GM23338 (cell line): Measurements from ENCODE around the gene NTNG2. TPM values are rescaled to one million over a fixed set of nuclear protein-coding genes. Genes with fewer than 3 reads are reported as not detected.

ENCODE experiments used
- ATAC-seq: fragments of 200-7000 bp; cut with Tn5 transposase; 3 replicates; pipeline ENCODE4 v1.9.1; 2020
- DNase-seq: peaks from one replicate; pipeline ENCODE4 v3.0.0-alpha.2; 2015; ENCODE audit warnings: low spot score
- H2AFZ ChIP-seq: fragments of 200-600 bp; sonication (generic); 2 replicates; pipeline ENCODE4 v1.8.0; 2016; ENCODE audit warnings: antibody characterized with exemption, mild to moderate bottlenecking, moderate library complexity
- H3F3A ChIP-seq: fragments of 200-600 bp; sonication (generic); replicated peaks from 2 replicates; pipeline ENCODE4 v1.8.0; 2017; ENCODE audit warnings: antibody characterized with exemption, mixed run types, low read depth
- H3K27ac ChIP-seq: fragments of 200-600 bp; sonication (generic); 2 replicates; pipeline ENCODE4 v1.6.1; 2016; ENCODE audit warnings: low read depth
- H3K27me3 ChIP-seq: fragments of 200-600 bp; sonication (generic); 2 replicates; pipeline ENCODE4 v1.8.0; 2016; ENCODE audit warnings: mild to moderate bottlenecking, mixed run types, moderate library complexity; ENCODE audit not compliant: insufficient read depth
- H3K36me3 ChIP-seq: fragments of 200-600 bp; sonication (generic); 2 replicates; pipeline ENCODE4 v1.8.0; 2016; ENCODE audit warnings: mild to moderate bottlenecking; ENCODE audit not compliant: insufficient read depth
- H3K4me1 ChIP-seq: fragments of 200-600 bp; sonication (generic); 2 replicates; pipeline ENCODE4 v1.8.0; 2016; ENCODE audit warnings: mild to moderate bottlenecking, moderate library complexity; ENCODE audit not compliant: insufficient read depth
- H3K4me2 ChIP-seq: fragments of 200-600 bp; sonication (generic); 2 replicates; pipeline ENCODE4 v1.7.1; 2017; ENCODE audit warnings: mixed run types
- H3K4me3 ChIP-seq: fragments of 200-600 bp; sonication (generic); 2 replicates; pipeline ENCODE4 v1.6.1; 2016; ENCODE audit warnings: mixed run types
- H3K79me2 ChIP-seq: fragments of 200-600 bp; sonication (generic); replicated peaks from 2 replicates; pipeline ENCODE4 v1.8.0; 2017; ENCODE audit warnings: mild to moderate bottlenecking; ENCODE audit not compliant: insufficient read depth
- H3K9me2 ChIP-seq: fragments of 200-600 bp; sonication (generic); 2 replicates; pipeline ENCODE4 v1.8.0; 2017; ENCODE audit not compliant: insufficient read depth
- H4K20me1 ChIP-seq: fragments of 200-600 bp; sonication (generic); replicated peaks from 2 replicates; pipeline ENCODE4 v1.8.0; 2017; ENCODE audit warnings: mild to moderate bottlenecking; ENCODE audit not compliant: insufficient read depth
- H3K27ac Mint-ChIP-seq: 2 replicates; pipeline ENCODE4 v1.8.0; 2020; ENCODE audit warnings: inconsistent platforms, mild to moderate bottlenecking, moderate library complexity, mixed read lengths
- H3K27me3 Mint-ChIP-seq: 3 replicates; pipeline ENCODE4 v1.8.0; 2022; ENCODE audit warnings: low read depth, mild to moderate bottlenecking, moderate library complexity, mixed read lengths, inconsistent platforms; ENCODE audit not compliant: insufficient read depth, poor library complexity
- H3K36me3 Mint-ChIP-seq: 3 replicates; pipeline ENCODE4 v1.8.0; 2021; ENCODE audit warnings: low read depth, mild to moderate bottlenecking, inconsistent platforms, moderate library complexity, mixed read lengths
- H3K4me1 Mint-ChIP-seq: 3 replicates; pipeline ENCODE4 v1.8.0; 2020; ENCODE audit warnings: mild to moderate bottlenecking, inconsistent platforms, mixed read lengths
- H3K4me3 Mint-ChIP-seq: 3 replicates; pipeline ENCODE4 v1.8.0; 2021; ENCODE audit warnings: moderate library complexity, mild to moderate bottlenecking, inconsistent platforms, mixed read lengths
- H3K9me3 Mint-ChIP-seq: 3 replicates; pipeline ENCODE4 v1.8.0; 2020; ENCODE audit warnings: moderate library complexity, mild to moderate bottlenecking, inconsistent platforms, mixed read lengths
- CREB1 ChIP-seq: fragments of 250-450 bp; sonication (Bioruptor Pico); IDR thresholded peaks from 2 replicates; pipeline ENCODE4 v1.5.0; 2020; ENCODE audit warnings: low read depth, mild to moderate bottlenecking, moderate library complexity
- EZH2 ChIP-seq: fragments of 200-600 bp; sonication (generic); IDR thresholded peaks from one replicate; pipeline ENCODE4 v1.8.0; 2017; ENCODE audit warnings: antibody characterized with exemption, mild to moderate bottlenecking, low read depth; ENCODE audit not compliant: unreplicated experiment
- EZH2phosphoT487 ChIP-seq: fragments of 200-600 bp; sonication (generic); IDR thresholded peaks from one replicate; pipeline ENCODE4 v1.8.1; 2018; ENCODE audit warnings: antibody characterized with exemption; ENCODE audit not compliant: unreplicated experiment
- NANOG ChIP-seq: IDR thresholded peaks from 2 replicates; pipeline ENCODE4 v1.6.1; 2016; ENCODE audit warnings: antibody characterized with exemption, borderline replicate concordance
- STAT1 ChIP-seq: IDR thresholded peaks from one replicate; pipeline ENCODE4 v1.6.1; 2016; ENCODE audit warnings: antibody characterized with exemption; ENCODE audit not compliant: unreplicated experiment
- ZNF114 ChIP-seq: fragments of 250-450 bp; sonication (Bioruptor Pico); IDR thresholded peaks from 2 replicates; pipeline ENCODE4 v1.5.0; 2020; ENCODE audit warnings: mild to moderate bottlenecking, moderate library complexity
- polyA plus RNA-seq: library from polyadenylated mRNA; unstranded; fragments of >200 nt; fragmentation: Nextera tagmentation; extraction: Ambion mirVana; gene quantifications from 2 replicates; pipeline ENCODE4 v1.2.1, GENCODE V29; 2016
- total RNA-seq: library from RNA; depleted of rRNA; stranded (reverse); fragments of >200 nt; shearing (Covaris generic); gene quantifications from 2 replicates; pipeline ENCODE4 v1.2.3, GENCODE V29; 2014
- TF ChIP-seq, protein P1 (sequence below), 2 experiments: fragments of 200-600 bp in 1 of 2; sonication (generic) in 1 of 2; conservative IDR thresholded peaks; 2 replicates each; pipeline versions ENCODE4 v1.5.1 to v1.6.1; 2016 to 2017; ENCODE audit warnings: antibody characterized with exemption in 2 of 2, low read depth in 2 of 2, mild to moderate bottlenecking in 2 of 2, moderate library complexity in 1 of 2
- TF ChIP-seq, protein P2 (sequence below): fragments of 250-450 bp; sonication (Bioruptor Pico); IDR thresholded peaks from 2 replicates; pipeline ENCODE4 v1.5.0; 2020; ENCODE audit warnings: mild to moderate bottlenecking, moderate library complexity
- TF ChIP-seq, protein P3 (sequence below): IDR thresholded peaks from one replicate; pipeline ENCODE4 v1.6.1; 2018; ENCODE audit warnings: antibody characterized with exemption; ENCODE audit not compliant: unreplicated experiment
- TF ChIP-seq, protein P4 (sequence below): IDR thresholded peaks from 2 replicates; pipeline ENCODE4 v1.6.1; 2016; ENCODE audit warnings: antibody characterized with exemption

Gene NTNG2
- total and polyA plus RNA-seq, 2 experiments from 2014 or later: 0.99 to 1.7 TPM

DNA sequence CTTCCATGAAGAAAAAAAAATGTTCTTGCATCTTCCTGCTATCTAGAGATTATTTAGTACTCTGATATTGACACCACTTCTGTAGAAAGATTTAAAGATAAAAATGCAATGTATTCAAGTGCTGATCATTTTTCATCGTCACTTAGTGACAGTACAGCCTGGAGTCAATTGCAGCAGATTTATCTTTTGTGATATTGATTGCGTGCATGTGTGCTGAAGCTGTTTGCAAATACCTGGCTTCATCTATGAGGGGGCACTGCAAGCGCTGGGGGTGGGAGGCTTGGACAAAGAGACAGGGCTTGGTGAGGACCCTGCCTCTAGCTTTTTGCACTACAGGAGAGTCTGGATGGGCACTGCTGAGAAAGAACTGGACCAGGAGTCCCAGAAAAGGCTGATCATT lies 44.2 kb upstream of the NTNG2 start (continued):
- TF ChIP-seq ZNF114 (CRISPR knock-in tag) (no peak), EZH2phosphoT487 (no peak), NANOG (no peak)
- TF ChIP-seq, protein P1, sequence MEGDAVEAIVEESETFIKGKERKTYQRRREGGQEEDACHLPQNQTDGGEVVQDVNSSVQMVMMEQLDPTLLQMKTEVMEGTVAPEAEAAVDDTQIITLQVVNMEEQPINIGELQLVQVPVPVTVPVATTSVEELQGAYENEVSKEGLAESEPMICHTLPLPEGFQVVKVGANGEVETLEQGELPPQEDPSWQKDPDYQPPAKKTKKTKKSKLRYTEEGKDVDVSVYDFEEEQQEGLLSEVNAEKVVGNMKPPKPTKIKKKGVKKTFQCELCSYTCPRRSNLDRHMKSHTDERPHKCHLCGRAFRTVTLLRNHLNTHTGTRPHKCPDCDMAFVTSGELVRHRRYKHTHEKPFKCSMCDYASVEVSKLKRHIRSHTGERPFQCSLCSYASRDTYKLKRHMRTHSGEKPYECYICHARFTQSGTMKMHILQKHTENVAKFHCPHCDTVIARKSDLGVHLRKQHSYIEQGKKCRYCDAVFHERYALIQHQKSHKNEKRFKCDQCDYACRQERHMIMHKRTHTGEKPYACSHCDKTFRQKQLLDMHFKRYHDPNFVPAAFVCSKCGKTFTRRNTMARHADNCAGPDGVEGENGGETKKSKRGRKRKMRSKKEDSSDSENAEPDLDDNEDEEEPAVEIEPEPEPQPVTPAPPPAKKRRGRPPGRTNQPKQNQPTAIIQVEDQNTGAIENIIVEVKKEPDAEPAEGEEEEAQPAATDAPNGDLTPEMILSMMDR (conservative IDR thresholded peaks at IDR 0.05; ENCODE audit: low read depth in 2 of 2): no peak

DNA sequence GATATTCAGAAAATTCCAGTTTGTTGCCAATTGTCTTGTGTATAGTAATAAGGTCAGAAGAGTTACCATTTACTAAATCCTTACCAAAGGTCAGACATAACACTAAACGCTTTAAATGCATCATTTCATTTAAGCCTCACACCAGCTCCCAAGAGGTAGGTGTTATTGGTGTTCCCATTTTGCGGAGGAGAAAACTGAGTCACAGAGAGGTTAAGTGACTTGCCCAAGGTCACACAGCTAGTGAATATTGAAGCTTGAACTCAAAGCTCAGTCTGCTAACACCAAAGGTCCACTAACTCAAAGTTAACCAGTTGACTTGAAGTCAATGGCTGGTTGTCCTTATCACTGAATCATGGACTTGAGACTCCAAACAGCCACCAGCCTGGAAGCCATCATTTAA lies 40.8 kb upstream of the NTNG2 start:
- H3K4me3 ChIP-seq: no peak overlapping the region
- no peaks in the 10 kb centered on the region for H4K20me1 ChIP-seq
- ATAC-seq (no peak), DNase-seq (no peak)
- peaks cover 21% of the 10 kb centered on the region for H3K27me3 Mint-ChIP-seq
- no peaks in the 10 kb centered on the region for H3K79me2 ChIP-seq
- H3F3A ChIP-seq: no peaks in the 10 kb centered on the region
- no peak overlapping the region for H3K27ac ChIP-seq
- no peak overlapping the region for H2AFZ ChIP-seq
- H3K27me3 ChIP-seq: 0 out of 2 replicates have a peak, but pooled peaks cover 7% of the 10 kb centered on the region
- no peaks in the 10 kb centered on the region for H3K9me3 Mint-ChIP-seq
- H3K36me3 Mint-ChIP-seq: no peaks in the 10 kb centered on the region; the same call in 2 of the 3 replicates
- H3K27ac Mint-ChIP-seq: no peak overlapping the region
- H3K4me3 Mint-ChIP-seq: no peak overlapping the region
- peaks cover 40% of the 10 kb centered on the region for H3K4me1 Mint-ChIP-seq
- H3K9me2 ChIP-seq: no peaks in the 10 kb centered on the region
- H3K36me3 ChIP-seq: no peaks in the 10 kb centered on the region
- H3K4me2 ChIP-seq: no peak overlapping the region
- peaks cover 32% of the 10 kb centered on the region for H3K4me1 ChIP-seq
- TF ChIP-seq, protein P2, sequence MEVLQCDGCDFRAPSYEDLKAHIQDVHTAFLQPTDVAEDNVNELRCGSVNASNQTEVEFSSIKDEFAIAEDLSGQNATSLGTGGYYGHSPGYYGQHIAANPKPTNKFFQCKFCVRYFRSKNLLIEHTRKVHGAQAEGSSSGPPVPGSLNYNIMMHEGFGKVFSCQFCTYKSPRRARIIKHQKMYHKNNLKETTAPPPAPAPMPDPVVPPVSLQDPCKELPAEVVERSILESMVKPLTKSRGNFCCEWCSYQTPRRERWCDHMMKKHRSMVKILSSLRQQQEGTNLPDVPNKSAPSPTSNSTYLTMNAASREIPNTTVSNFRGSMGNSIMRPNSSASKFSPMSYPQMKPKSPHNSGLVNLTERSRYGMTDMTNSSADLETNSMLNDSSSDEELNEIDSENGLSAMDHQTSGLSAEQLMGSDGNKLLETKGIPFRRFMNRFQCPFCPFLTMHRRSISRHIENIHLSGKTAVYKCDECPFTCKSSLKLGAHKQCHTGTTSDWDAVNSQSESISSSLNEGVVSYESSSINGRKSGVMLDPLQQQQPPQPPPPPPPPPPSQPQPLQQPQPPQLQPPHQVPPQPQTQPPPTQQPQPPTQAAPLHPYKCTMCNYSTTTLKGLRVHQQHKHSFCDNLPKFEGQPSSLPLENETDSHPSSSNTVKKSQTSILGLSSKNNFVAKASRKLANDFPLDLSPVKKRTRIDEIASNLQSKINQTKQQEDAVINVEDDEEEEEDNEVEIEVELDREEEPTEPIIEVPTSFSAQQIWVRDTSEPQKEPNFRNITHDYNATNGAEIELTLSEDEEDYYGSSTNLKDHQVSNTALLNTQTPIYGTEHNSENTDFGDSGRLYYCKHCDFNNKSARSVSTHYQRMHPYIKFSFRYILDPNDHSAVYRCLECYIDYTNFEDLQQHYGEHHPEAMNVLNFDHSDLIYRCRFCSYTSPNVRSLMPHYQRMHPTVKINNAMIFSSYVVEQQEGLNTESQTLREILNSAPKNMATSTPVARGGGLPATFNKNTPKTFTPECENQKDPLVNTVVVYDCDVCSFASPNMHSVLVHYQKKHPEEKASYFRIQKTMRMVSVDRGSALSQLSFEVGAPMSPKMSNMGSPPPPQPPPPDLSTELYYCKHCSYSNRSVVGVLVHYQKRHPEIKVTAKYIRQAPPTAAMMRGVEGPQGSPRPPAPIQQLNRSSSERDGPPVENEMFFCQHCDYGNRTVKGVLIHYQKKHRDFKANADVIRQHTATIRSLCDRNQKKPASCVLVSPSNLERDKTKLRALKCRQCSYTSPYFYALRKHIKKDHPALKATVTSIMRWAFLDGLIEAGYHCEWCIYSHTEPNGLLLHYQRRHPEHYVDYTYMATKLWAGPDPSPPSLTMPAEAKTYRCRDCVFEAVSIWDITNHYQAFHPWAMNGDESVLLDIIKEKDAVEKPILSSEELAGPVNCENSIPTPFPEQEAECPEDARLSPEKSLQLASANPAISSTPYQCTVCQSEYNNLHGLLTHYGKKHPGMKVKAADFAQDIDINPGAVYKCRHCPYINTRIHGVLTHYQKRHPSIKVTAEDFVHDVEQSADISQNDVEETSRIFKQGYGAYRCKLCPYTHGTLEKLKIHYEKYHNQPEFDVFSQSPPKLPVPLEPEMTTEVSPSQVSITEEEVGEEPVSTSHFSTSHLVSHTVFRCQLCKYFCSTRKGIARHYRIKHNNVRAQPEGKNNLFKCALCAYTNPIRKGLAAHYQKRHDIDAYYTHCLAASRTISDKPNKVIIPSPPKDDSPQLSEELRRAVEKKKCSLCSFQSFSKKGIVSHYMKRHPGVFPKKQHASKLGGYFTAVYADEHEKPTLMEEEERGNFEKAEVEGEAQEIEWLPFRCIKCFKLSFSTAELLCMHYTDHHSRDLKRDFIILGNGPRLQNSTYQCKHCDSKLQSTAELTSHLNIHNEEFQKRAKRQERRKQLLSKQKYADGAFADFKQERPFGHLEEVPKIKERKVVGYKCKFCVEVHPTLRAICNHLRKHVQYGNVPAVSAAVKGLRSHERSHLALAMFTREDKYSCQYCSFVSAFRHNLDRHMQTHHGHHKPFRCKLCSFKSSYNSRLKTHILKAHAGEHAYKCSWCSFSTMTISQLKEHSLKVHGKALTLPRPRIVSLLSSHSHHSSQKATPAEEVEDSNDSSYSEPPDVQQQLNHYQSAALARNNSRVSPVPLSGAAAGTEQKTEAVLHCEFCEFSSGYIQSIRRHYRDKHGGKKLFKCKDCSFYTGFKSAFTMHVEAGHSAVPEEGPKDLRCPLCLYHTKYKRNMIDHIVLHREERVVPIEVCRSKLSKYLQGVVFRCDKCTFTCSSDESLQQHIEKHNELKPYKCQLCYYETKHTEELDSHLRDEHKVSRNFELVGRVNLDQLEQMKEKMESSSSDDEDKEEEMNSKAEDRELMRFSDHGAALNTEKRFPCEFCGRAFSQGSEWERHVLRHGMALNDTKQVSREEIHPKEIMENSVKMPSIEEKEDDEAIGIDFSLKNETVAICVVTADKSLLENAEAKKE (CRISPR knock-in tag): no peak
- TF ChIP-seq NANOG (no peak), EZH2 (no peak), CREB1 (CRISPR knock-in tag) (no peak), STAT1 (no peak)
- TF ChIP-seq, protein P3, sequence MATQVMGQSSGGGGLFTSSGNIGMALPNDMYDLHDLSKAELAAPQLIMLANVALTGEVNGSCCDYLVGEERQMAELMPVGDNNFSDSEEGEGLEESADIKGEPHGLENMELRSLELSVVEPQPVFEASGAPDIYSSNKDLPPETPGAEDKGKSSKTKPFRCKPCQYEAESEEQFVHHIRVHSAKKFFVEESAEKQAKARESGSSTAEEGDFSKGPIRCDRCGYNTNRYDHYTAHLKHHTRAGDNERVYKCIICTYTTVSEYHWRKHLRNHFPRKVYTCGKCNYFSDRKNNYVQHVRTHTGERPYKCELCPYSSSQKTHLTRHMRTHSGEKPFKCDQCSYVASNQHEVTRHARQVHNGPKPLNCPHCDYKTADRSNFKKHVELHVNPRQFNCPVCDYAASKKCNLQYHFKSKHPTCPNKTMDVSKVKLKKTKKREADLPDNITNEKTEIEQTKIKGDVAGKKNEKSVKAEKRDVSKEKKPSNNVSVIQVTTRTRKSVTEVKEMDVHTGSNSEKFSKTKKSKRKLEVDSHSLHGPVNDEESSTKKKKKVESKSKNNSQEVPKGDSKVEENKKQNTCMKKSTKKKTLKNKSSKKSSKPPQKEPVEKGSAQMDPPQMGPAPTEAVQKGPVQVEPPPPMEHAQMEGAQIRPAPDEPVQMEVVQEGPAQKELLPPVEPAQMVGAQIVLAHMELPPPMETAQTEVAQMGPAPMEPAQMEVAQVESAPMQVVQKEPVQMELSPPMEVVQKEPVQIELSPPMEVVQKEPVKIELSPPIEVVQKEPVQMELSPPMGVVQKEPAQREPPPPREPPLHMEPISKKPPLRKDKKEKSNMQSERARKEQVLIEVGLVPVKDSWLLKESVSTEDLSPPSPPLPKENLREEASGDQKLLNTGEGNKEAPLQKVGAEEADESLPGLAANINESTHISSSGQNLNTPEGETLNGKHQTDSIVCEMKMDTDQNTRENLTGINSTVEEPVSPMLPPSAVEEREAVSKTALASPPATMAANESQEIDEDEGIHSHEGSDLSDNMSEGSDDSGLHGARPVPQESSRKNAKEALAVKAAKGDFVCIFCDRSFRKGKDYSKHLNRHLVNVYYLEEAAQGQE: no peak
- TF ChIP-seq, protein P1 (conservative IDR thresholded peaks at IDR 0.05; ENCODE audit: low read depth in 2 of 2): no peak
- TF ChIP-seq, protein P4, sequence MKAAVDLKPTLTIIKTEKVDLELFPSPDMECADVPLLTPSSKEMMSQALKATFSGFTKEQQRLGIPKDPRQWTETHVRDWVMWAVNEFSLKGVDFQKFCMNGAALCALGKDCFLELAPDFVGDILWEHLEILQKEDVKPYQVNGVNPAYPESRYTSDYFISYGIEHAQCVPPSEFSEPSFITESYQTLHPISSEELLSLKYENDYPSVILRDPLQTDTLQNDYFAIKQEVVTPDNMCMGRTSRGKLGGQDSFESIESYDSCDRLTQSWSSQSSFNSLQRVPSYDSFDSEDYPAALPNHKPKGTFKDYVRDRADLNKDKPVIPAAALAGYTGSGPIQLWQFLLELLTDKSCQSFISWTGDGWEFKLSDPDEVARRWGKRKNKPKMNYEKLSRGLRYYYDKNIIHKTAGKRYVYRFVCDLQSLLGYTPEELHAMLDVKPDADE: no peak
